Smooth muscle cell of bladder (primary cell): Measurements from ENCODE around the gene GUCY2C. TPM values are rescaled to one million over a fixed set of nuclear protein-coding genes. Genes with fewer than 3 reads are reported as not detected.

Source experiments
- total RNA-seq: library from RNA; depleted of rRNA; stranded (reverse); fragments of >200 nt; gene quantifications from 2 replicates; pipeline ENCODE4 v1.2.3, GENCODE V29; 2014

GUCY2C gene
- total RNA-seq = not detected in 2 replicates

GRCh38 chr12:14696265-14696741, at the start of gene GUCY2C:
TSS of gene GUCY2C (minus strand) at chr12:14696599. CDS start at chr12:14696448, 151 bp downstream.

GRCh38 chr12:14567351-14568162, 128.8 kb downstream of the GUCY2C start, which contains the start of gene PLBD1:
TSS of gene PLBD1 (minus strand) at chr12:14567883. CDS start at chr12:14567696, 187 bp downstream.

Other genes with a start within 250 kb of the GUCY2C start
- gene PLBD1, start 128.7 kb downstream of the GUCY2C start, total RNA-seq = 1.1 and 3.2 TPM in 2 replicates
- gene WBP11, start 106.9 kb upstream of the GUCY2C start, total RNA-seq = 10.0 and 11.4 TPM in 2 replicates
- 0.57 and 0.74 TPM in 2 replicates for gene C12orf60, start 107.1 kb upstream of the GUCY2C start, total RNA-seq
- 0.71 and 0.92 TPM in 2 replicates for gene SMCO3, start 117.6 kb upstream of the GUCY2C start, total RNA-seq
- under 0.01 TPM in 2 replicates for gene ART4, start 146.9 kb upstream of the GUCY2C start, total RNA-seq
- 8.0 and 15.5 TPM in 2 replicates for gene MGP, start 189.3 kb upstream of the GUCY2C start, total RNA-seq
- not detected in 2 replicates for gene ERP27, start 241.9 kb upstream of the GUCY2C start, total RNA-seq